ENCODE results near the gene CCDC60. TPM values are rescaled to one million over a fixed set of nuclear protein-coding genes. Genes with fewer than 3 reads are reported as not detected.

The CCDC60 gene
- total RNA-seq, 2 donors from 2014 or later = not detected

DNA sequence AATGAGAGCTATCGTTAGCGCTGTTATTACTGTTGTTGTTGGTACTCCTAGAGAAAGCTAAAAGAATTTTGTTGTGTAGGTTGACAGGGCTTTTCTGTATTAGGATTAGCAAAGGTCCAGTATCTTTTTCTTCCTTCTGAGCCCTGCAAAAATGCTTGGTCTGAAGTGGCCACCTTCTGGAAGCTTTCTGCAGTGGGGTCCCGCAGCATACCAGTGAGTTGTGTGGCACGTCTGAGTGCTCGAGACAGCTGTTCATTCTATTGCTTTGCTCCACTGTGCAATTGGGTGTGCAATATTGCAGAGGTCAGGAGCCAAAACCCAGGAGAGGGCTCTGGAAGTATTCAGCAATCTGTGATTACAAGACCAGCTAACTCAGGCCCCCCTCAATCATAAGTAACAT lies 57.1 kb downstream of the CCDC60 start:
- Histone ChIP-seq H3K27ac (no peak overlapping the region), H3K4me3 (no peak overlapping the region), H3K36me3 (no peaks in the 10 kb centered on the region), H3K27me3 (replicated peaks; ENCODE audit: insufficient read depth) (no peaks in the 10 kb centered on the region), H3K9me3 (no peaks in the 10 kb centered on the region), H3K4me1 (ENCODE audit: control insufficient read depth in 1 of 2, low read depth in 2 of 2) (no peaks in the 10 kb centered on the region)
- TF ChIP-seq, protein P1, sequence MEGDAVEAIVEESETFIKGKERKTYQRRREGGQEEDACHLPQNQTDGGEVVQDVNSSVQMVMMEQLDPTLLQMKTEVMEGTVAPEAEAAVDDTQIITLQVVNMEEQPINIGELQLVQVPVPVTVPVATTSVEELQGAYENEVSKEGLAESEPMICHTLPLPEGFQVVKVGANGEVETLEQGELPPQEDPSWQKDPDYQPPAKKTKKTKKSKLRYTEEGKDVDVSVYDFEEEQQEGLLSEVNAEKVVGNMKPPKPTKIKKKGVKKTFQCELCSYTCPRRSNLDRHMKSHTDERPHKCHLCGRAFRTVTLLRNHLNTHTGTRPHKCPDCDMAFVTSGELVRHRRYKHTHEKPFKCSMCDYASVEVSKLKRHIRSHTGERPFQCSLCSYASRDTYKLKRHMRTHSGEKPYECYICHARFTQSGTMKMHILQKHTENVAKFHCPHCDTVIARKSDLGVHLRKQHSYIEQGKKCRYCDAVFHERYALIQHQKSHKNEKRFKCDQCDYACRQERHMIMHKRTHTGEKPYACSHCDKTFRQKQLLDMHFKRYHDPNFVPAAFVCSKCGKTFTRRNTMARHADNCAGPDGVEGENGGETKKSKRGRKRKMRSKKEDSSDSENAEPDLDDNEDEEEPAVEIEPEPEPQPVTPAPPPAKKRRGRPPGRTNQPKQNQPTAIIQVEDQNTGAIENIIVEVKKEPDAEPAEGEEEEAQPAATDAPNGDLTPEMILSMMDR (IDR thresholded peaks at IDR 0.05) = no peak
- no peak for ATAC-seq (ENCODE audit: insufficient number of reproducible peaks, low FRiP score, low read depth)
- DNase-seq (ENCODE audit: low spot score) = no peak

DNA sequence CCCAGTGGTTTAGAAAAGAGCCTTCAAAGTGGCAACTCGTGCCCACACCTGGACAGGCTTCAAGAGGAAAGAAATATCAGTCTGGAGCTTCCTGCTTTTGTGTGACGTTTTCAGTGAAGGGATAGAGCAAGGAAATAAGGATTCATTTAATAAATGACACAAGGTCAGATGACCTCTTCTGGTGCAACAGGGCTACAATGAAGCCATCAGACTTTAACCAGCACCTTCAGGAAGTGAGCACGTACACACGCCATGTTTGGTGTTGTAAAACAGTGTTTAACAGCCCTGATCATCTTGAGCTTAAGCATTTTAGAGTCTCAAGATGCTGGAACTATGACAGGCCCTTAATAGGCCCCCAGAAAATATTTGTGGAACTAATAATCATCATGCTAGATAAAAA lies 59.1 kb downstream of the CCDC60 start:
- no peaks in the 10 kb centered on the region for H3K27me3 ChIP-seq (replicated peaks; ENCODE audit: insufficient read depth)
- H3K9me3 ChIP-seq = no peaks in the 10 kb centered on the region
- H3K27ac ChIP-seq = no peak overlapping the region
- TF ChIP-seq, protein P1 (IDR thresholded peaks at IDR 0.05) = no peak
- H3K4me3 ChIP-seq = no peak overlapping the region
- H3K4me1 ChIP-seq (ENCODE audit: control insufficient read depth in 1 of 2, low read depth in 2 of 2) = no peaks in the 10 kb centered on the region
- no peaks in the 10 kb centered on the region for H3K36me3 ChIP-seq
- no peak for DNase-seq (ENCODE audit: low spot score)
- ATAC-seq (ENCODE audit: insufficient number of reproducible peaks, low FRiP score, low read depth) = no peak

DNA sequence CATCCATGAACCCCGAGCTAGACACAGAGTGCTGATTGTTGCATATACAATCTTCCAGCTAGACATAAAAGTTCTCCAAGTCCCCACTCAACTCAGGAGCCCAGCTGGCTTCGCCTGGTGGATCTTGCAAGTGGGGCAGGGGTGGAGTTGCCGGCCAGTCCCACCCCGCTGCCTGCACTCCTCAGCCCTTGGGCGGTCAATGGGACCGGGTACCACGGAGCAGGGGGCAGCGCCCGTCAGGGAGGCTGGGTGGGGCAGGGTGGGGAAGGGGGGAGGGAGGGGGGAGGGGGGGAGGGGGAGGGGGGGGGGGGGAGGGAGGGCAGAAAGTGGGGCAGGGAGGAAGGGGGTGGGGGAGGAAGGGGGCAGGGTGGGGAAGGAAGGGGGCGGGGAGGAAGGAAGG lies 63.0 kb downstream of the CCDC60 start:
- ATAC-seq (ENCODE audit: insufficient number of reproducible peaks, low FRiP score, low read depth) = no peak

DNA sequence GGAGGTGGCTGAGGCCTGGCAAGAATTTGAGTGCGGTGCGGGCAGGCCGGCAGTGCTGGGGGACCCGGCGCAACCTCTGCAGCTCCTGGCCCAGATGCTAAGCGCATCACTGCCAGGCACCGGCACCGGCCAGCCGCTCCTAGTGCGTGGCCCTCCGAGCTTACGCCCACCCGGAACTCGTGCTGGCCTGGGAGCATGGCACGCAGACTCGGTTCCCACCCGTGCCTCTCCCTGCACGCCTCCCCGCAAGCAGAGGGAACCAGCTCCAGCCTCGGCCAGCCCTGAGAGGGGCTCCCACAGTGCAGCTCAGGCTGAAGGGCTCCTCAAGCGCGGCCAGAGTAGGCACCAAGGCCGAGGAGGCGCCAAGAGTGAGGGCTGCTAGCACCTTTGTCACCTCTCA lies 63.7 kb downstream of the CCDC60 start:
- DNase-seq (ENCODE audit: low spot score) (no peak), ATAC-seq (ENCODE audit: insufficient number of reproducible peaks, low FRiP score, low read depth) (no peak)
- Histone ChIP-seq H3K4me1 (ENCODE audit: control insufficient read depth in 1 of 2, low read depth in 2 of 2) (no peaks in the 10 kb centered on the region), H3K9me3 (no peaks in the 10 kb centered on the region), H3K36me3 (no peaks in the 10 kb centered on the region), H3K27ac (no peak overlapping the region), H3K4me3 (no peak overlapping the region), H3K27me3 (replicated peaks; ENCODE audit: insufficient read depth) (no peaks in the 10 kb centered on the region)
- TF ChIP-seq, protein P1 (IDR thresholded peaks at IDR 0.05) = no peak

More for the DNA sequence above, 63.0 kb downstream of the CCDC60 start:
- no peaks in the 10 kb centered on the region for H3K27me3 ChIP-seq (replicated peaks; ENCODE audit: insufficient read depth)
- no peaks in the 10 kb centered on the region for H3K36me3 ChIP-seq
- H3K9me3 ChIP-seq = no peaks in the 10 kb centered on the region
- TF ChIP-seq, protein P1 (IDR thresholded peaks at IDR 0.05) = no peak
- no peak for DNase-seq (ENCODE audit: low spot score)
- H3K27ac ChIP-seq = no peak overlapping the region
- no peaks in the 10 kb centered on the region for H3K4me1 ChIP-seq (ENCODE audit: control insufficient read depth in 1 of 2, low read depth in 2 of 2)
- no peak overlapping the region for H3K4me3 ChIP-seq

DNA sequence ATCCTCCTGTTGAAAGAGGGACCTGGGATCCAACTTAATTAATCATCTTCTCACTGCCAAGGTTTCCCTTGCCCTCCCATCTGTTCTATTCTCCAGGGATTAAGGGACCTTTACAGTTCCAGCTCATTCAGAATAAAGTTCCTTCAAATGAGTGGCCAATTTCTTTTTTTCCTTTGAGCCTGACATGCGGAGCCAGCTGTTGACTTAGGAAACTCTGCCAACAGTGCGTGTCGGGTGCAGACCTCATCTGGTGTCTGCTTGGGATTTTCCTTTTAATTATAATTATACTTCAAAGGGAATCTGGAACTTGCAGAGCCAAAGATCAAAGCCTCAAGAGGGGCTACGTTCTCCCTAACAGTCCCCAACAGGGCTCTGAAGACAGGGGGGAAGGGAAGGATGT lies 64.8 kb downstream of the CCDC60 start:
- ATAC-seq (ENCODE audit: insufficient number of reproducible peaks, low FRiP score, low read depth) (no peak), DNase-seq (ENCODE audit: low spot score) (no peak)
- TF ChIP-seq, protein P1 (IDR thresholded peaks at IDR 0.05) = no peak

More for the DNA sequence above, 64.8 kb downstream of the CCDC60 start:
- Histone ChIP-seq H3K36me3 (no peaks in the 10 kb centered on the region), H3K27me3 (replicated peaks; ENCODE audit: insufficient read depth) (no peaks in the 10 kb centered on the region), H3K4me3 (no peak overlapping the region), H3K4me1 (ENCODE audit: control insufficient read depth in 1 of 2, low read depth in 2 of 2) (no peaks in the 10 kb centered on the region), H3K9me3 (no peaks in the 10 kb centered on the region), H3K27ac (no peak overlapping the region)
